NCI-H2196 (cell line): Measurements from ENCODE around the gene CD1D.

Experiments
- DNase-seq: peaks from one replicate; lab custom pipeline; 2025; ENCODE audit not compliant: unreplicated experiment; lab: John Stamatoyannopoulos, UW

The CD1D gene

DNA sequence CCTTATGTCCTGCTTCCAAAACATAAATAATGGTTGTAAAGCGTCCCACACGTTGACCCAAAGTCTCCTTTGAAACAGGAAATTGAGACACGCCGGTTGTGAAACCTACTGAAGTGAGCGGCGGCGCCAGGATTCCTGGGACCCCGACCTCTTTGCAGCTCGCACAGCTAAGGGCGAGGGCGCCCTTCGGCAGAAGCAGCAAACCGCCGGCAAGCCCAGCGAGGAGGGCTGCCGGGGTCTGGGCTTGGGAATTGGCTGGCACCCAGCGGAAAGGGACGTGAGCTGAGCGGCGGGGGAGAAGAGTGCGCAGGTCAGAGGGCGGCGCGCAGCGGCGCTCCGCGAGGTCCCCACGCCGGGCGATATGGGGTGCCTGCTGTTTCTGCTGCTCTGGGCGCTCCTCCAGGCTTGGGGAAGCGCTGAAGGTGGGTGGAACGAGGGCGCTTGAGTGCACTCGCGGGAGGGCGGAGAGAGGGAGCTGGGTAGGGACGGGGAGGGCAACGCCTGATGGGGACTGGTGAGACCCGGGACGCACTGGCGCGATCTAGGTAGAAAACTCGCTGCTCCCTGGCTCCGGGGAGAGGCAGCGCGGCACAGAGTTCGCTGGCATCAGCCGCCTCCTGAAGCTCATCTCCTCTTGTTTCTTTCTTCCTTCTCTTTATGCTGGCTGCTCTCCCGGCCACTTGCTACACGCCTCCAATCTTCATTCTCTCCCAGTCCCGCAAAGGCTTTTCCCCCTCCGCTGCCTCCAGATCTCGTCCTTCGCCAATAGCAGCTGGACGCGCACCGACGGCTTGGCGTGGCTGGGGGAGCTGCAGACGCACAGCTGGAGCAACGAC is at the start of gene CD1D:
Gene CD1D (plus strand): TSS at position 155 of the 836 bp plus-strand sequence. CDS start 207 bp downstream, at position 362.
- no peak for DNase-seq

DNA sequence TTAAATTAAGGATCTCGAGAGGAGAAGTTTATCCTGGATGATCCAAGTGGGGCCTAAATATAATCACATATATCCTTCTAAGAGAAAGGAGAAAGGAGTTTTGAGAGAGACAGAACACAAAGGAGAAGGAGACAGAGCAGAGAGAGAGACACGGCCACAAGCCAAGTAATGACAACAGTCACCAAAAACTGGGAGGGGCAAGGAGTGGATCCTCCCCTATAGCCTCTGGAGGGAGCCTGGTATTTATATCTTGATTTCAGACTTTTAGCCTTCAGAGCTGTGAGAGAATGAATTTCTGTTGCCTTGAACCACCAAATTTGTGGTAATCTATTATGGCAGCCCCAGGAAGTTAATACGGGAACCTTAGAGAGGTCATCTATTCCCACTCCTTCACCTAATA is 49.5 kb upstream of the CD1D start:
- no peak for DNase-seq

DNA sequence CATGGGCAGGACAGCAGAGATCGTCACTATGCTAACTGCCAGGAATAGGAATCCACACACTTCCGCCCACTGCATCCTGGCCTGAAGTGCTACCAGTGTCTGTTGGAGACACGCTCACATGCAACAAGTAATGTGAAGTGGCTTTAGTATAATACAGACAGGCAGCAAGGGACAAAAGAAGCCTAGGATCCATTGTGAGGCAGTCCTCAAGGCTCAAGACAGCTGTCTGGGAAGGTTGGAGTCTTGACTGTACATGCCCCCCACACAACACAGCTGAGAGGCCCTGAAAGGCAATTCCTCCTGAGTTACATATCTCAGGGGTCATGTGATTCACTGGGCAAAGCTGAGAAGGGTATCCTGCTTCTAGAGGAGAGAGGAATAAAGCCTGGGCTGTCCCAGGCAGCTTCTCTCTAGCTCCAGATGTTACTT is 39.9 kb upstream of the CD1D start:
- DNase-seq = no peak

DNA sequence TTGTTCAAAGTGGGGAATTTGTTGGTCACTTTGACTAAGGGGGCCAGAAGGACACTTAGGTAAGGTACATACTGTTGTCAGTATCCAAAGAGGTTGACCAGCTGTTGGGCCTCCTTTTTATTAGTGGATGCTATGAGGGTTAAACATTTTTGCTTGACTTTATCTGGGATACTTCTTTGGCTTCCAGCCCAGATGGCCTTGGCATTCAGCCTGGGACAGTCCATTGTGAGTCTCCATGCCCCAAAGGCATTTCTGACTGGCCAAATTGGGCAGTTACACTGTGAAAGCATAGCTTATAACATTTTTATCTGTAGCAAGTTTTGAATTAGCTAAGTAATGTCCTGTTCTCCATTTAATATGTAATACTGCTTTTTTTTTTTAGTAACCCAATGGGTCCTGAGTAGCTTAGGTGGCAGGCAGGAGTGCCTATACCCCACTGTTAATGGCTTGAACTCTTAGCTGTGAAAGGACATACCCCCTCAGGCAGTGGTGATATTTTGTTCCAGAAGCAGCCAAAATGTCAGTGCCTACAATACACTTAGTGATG is 35.4 kb upstream of the CD1D start:
- no peak for DNase-seq

GRCh38 chr1:158146165-158146564 is 34.5 kb upstream of the CD1D start:
- DNase-seq = no peak

DNA sequence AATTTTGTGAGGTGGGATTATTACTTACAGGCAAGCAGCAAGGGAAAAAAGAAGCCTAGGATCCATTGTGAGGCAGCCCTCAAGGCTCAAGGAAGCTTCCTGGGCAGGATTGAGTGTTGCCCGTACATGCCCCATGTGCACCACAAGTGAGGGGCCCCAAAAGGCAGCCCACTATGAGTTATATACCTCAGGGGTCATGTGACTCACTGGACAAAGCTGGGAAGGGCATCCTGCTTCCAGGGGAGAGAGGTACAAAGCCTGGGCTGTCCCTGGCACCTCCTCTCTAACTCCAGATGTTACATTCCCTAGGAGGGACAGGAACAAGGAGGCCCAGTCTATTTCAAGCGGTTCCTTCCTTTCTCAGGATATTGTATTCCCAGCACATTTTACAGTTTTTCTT is 34.0 kb upstream of the CD1D start:
- DNase-seq = no peak

GRCh38 chr1:158147401-158147800 is 33.3 kb upstream of the CD1D start:
- DNase-seq = no peak

DNA sequence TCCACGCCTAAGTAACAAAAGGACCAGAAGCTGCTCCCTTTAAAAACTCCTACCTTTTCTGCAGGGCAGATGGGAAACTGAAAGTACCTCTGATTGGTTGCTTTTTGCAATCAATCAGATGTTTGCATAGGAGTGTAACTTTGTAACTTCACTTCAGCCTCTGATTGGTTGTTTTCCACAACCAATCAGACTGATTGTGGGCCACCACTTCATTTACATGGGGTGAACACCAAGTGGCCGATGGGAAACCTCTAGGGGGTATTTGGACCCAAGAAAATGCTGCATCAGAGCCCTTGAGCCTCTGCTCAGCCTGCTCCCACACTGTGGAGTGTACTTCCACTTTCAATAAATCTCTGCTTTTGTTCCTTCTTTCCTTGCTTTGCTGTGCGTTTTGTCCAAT is 32.8 kb upstream of the CD1D start:
- no peak for DNase-seq

DNA sequence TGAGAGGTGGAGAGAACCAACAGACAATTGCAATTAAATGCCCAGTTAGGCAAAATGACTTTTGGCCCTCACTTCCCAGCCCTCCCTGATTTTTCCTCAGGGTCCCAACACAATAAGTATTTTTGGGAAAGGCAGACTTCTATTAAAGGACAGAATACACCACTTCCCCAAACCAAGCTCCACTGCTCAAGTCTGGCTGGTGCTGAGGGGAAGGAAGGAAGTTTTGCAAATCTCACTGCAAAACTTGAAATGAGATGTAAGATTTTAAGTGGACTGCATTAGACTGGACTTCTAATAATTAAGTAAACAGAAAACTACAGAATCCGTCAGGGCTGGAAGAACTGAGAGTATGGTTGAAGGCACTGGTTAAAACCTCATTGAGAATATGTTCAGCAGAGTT is 32.2 kb upstream of the CD1D start:
- no peak for DNase-seq

- DNase-seq = no peak
Observed at GRCh38 chr1:158149175-158149574, 31.5 kb upstream of the CD1D start.

DNA sequence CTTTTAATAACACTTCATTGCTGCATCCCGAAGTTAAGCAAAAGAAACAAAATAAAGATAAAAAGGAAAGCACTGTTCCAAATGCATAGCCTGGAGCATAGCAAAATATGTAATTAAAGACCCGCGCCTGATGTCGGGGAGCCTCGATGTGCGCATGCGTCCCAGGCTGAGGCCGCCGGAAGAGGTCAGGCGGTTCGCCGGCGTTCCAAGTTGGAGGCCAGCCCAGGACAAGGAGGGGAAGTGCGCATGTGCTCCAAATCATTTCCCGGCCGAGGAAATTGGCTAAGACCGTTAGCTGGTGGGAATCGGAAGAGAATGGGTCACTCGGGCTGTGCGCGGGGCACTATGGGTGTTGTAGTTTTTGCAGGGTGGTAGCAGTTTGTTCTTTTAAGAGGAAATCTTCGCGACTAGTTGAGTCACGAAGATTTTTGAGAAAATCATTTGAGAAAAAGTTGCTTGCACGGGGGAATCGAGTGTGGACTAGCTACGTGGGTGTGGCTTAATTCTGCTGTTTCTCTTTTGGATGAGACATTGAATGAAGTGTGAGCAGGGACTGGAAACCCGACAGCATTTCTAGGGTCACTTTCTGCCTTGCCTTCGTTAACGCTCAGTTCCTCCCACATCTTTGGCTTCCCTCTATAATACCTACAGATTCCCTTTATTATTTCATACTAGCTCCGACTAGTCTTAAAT is 31.0 kb upstream of the CD1D start:
- peak; percentile 12 for DNase-seq

GRCh38 chr1:158150523-158150922 is 30.2 kb upstream of the CD1D start:
- DNase-seq = no peak

- no peak for DNase-seq
Observed at GRCh38 chr1:158153179-158153578, 27.5 kb upstream of the CD1D start.

DNA sequence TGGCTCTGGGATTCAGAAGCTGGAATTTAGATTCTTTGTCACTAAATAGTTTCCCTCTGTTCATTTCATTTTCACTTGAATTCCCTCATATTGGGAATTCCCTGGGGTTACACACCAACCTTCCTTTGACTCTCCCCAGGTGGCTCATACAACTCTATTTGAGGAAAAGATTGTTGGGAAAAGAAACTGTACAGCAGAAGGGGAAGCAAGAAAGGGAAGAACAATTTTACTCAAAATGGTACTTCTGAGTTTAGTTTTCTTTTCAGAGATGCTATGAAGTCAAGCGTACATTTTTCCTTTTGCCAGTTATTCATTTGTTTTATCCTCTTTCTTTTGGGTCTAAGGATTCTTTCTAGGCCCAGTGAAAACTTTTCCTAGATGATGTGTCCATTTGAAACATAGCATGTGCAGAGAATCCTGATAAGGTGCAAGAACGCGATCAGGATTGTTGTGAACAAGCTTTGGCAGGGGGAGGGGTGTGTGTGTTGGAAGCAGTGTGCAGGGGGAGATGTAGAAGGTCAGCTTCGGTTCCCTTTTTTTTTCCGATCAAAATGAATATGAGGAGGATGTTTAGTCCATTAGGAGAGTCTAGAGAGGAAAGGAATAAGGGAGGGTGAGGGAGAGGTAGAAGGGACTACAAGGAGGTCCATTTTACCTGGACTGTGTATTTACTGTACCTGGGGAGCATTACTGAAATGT is 26.8 kb upstream of the CD1D start:
- DNase-seq = no peak

GRCh38 chr1:158154501-158154900 is 26.2 kb upstream of the CD1D start:
- DNase-seq = no peak

- no peak for DNase-seq
Observed at GRCh38 chr1:158155673-158156072, 25.0 kb upstream of the CD1D start.

- no peak for DNase-seq
Observed at GRCh38 chr1:158159597-158159996, 21.1 kb upstream of the CD1D start.

DNA sequence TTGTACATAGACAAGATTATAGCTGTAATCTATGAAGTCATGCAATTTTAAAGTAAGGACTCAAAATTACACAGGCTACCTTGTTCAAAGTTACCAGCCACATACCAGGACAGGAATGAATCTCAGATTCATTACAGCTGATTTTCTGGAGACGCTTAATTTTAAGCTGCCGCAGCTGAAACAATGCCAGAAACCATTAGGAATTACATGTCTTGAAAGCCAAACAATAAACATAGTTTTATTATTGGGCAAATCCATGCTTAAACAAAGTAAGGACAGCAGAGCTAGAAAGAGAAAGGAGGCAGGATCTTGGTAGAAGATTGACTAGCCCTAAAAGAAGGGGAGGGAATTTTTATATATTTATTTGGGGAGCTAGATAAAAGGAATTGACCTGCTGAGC is 19.2 kb upstream of the CD1D start:
- DNase-seq = no peak

DNA sequence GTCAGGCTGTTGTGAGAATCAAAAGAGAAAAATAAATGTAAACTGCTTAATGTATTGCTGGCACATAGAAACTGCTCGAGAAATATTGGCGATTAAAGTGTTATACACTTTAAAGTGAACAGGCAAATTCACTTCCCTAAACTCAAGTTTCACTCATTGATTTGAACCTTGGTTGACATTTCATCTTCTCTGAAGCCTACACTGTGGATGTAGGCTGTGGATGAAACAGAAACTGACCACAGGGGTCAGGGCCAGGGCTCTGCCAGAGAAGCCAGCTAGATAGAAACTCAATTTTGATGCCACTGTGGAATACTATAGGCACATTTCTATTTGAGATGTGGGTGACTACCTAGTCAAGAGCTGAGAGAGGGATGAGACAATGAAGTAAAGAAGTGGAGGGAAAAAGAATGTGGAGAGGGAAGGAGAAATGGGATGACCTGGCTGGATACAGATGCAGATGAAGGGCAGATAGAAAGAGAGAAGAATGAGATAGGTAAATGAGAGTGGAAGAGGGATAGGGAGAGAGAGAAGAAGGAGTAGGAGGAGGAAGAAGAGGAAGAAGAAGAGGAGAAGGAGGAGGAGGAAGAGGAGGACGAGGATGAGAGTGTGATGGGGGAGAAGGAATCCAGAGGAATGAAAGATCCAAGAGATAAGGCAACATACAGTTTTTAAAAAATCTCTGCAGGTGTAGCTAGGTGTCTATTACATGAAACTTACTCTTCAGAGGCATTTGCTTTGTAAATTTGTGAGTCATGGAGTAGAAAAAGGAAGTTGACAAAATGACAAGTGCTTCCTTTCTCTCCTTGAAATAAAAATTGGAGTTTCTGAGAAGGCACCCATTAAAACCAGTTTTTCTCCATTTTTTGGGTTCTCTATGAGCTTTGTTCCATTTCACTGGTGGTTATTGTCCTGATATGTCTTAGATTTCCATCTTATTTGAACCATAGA is 17.4 kb upstream of the CD1D start:
- DNase-seq = no peak

- no peak for DNase-seq
Observed at GRCh38 chr1:158169105-158169504, 11.6 kb upstream of the CD1D start.
